Activated naive CD4-positive, alpha-beta T cell treated with anti-CD3 and anti-CD28 coated beads, Interleukin-2, amount 50 U/mL, for 24 hours (primary cell): ENCODE results near the gene NRSN2.
"Not testable (repeated sequence)": the region's sequence is repeated elsewhere in the genome, so short reads cannot be mapped to it uniquely, and the experiment has no call there.

Experiments
- H3K27ac Mint-ChIP-seq: one replicate; pipeline ENCODE4 v1.8.0; 2021; ENCODE audit warnings: mild to moderate bottlenecking, mixed read lengths
- H3K27me3 Mint-ChIP-seq: one replicate; pipeline ENCODE4 v1.8.0; 2021; ENCODE audit warnings: mixed read lengths
- H3K36me3 Mint-ChIP-seq: one replicate; pipeline ENCODE4 v1.8.0; 2021; ENCODE audit warnings: mixed read lengths
- H3K4me1 Mint-ChIP-seq: one replicate; pipeline ENCODE4 v1.8.0; 2021; ENCODE audit warnings: mixed read lengths
- H3K4me3 Mint-ChIP-seq: one replicate; pipeline ENCODE4 v1.8.0; 2021; ENCODE audit warnings: mild to moderate bottlenecking, mixed read lengths
- H3K9me3 Mint-ChIP-seq: one replicate; pipeline ENCODE4 v1.8.0; 2021; ENCODE audit warnings: mixed read lengths

NRSN2 gene

GRCh38 chr20:375265-375889 is 28.5 kb downstream of the NRSN2 start:
- Mint-ChIP-seq H3K4me3 (no peak overlapping the region), H3K27me3 (no peaks in the 10 kb centered on the region), H3K4me1 (peaks cover 21% of the 10 kb centered on the region), H3K27ac (no peak overlapping the region), H3K9me3 (no peaks in the 10 kb centered on the region), H3K36me3 (no peaks in the 10 kb centered on the region)

- no peaks in the 10 kb centered on the region for H3K36me3 Mint-ChIP-seq
- no peak overlapping the region for H3K4me3 Mint-ChIP-seq
- H3K27me3 Mint-ChIP-seq, result no peaks in the 10 kb centered on the region
- H3K9me3 Mint-ChIP-seq, result no peaks in the 10 kb centered on the region
- H3K27ac Mint-ChIP-seq, result no peak overlapping the region
- peaks cover 17% of the 10 kb centered on the region for H3K4me1 Mint-ChIP-seq
These were observed 29.2 kb downstream of the NRSN2 start for GRCh38 chr20:376089-376488.

GRCh38 chr20:376750-377149 is 29.8 kb downstream of the NRSN2 start:
- H3K4me1 Mint-ChIP-seq, result peaks cover 16% of the 10 kb centered on the region
- no peaks in the 10 kb centered on the region for H3K27me3 Mint-ChIP-seq
- no peak overlapping the region for H3K27ac Mint-ChIP-seq
- no peaks in the 10 kb centered on the region for H3K9me3 Mint-ChIP-seq
- H3K36me3 Mint-ChIP-seq, result no peaks in the 10 kb centered on the region
- no peak overlapping the region for H3K4me3 Mint-ChIP-seq

- not testable (repeated sequence) for H3K27me3 Mint-ChIP-seq, H3K36me3 Mint-ChIP-seq, H3K27ac Mint-ChIP-seq, H3K9me3 Mint-ChIP-seq, H3K4me3 Mint-ChIP-seq
- peaks cover 10% of the 10 kb centered on the region for H3K4me1 Mint-ChIP-seq
These were observed 30.7 kb downstream of the NRSN2 start for GRCh38 chr20:377578-377977.

GRCh38 chr20:378961-379336 is 32.0 kb downstream of the NRSN2 start:
- H3K4me1 Mint-ChIP-seq, result peaks cover 12% of the 10 kb centered on the region
- no peaks in the 10 kb centered on the region for H3K9me3 Mint-ChIP-seq
- no peaks in the 10 kb centered on the region for H3K36me3 Mint-ChIP-seq
- H3K4me3 Mint-ChIP-seq, result no peak overlapping the region
- H3K27ac Mint-ChIP-seq, result peak overlapping the region; percentile 41
- H3K27me3 Mint-ChIP-seq, result no peaks in the 10 kb centered on the region

- Mint-ChIP-seq H3K36me3 (peaks cover 2% of the 10 kb centered on the region), H3K9me3 (no peaks in the 10 kb centered on the region), H3K27me3 (no peaks in the 10 kb centered on the region), H3K4me3 (peak overlapping the region; percentile 88), H3K27ac (peak overlapping the region; percentile 92), H3K4me1 (peaks cover 18% of the 10 kb centered on the region)
These were observed 34.1 kb downstream of the NRSN2 start for GRCh38 chr20:380763-381580.

GRCh38 chr20:381581-382290 is 34.8 kb downstream of the NRSN2 start:
- Mint-ChIP-seq H3K36me3 (peaks cover 2% of the 10 kb centered on the region), H3K9me3 (no peaks in the 10 kb centered on the region), H3K4me1 (peaks cover 18% of the 10 kb centered on the region), H3K4me3 (peak overlapping the region; percentile 81), H3K27ac (peak overlapping the region; percentile 76), H3K27me3 (no peaks in the 10 kb centered on the region)

GRCh38 chr20:382291-383115 is 35.6 kb downstream of the NRSN2 start:
- Mint-ChIP-seq H3K36me3 (peaks cover 3% of the 10 kb centered on the region), H3K4me3 (peak overlapping the region; percentile 81), H3K27me3 (no peaks in the 10 kb centered on the region), H3K4me1 (peaks cover 18% of the 10 kb centered on the region), H3K9me3 (no peaks in the 10 kb centered on the region), H3K27ac (peak overlapping the region; percentile 76)

- Mint-ChIP-seq H3K36me3 (peaks cover 7% of the 10 kb centered on the region), H3K9me3 (no peaks in the 10 kb centered on the region), H3K27me3 (no peaks in the 10 kb centered on the region), H3K4me3 (peak overlapping the region; percentile 69), H3K4me1 (peaks cover 18% of the 10 kb centered on the region), H3K27ac (peak overlapping the region; percentile 26)
These were observed 37.0 kb downstream of the NRSN2 start for GRCh38 chr20:383889-384288.

- no peak overlapping the region for H3K27ac Mint-ChIP-seq
- no peaks in the 10 kb centered on the region for H3K27me3 Mint-ChIP-seq
- peaks cover 18% of the 10 kb centered on the region for H3K4me1 Mint-ChIP-seq
- peaks cover 9% of the 10 kb centered on the region for H3K36me3 Mint-ChIP-seq
- no peaks in the 10 kb centered on the region for H3K9me3 Mint-ChIP-seq
- H3K4me3 Mint-ChIP-seq, result no peak overlapping the region
These were observed 37.8 kb downstream of the NRSN2 start for GRCh38 chr20:384723-385122.

GRCh38 chr20:385448-385847 is 38.5 kb downstream of the NRSN2 start:
- H3K4me1 Mint-ChIP-seq, result peaks cover 18% of the 10 kb centered on the region
- H3K36me3 Mint-ChIP-seq, result peaks cover 12% of the 10 kb centered on the region
- no peak overlapping the region for H3K4me3 Mint-ChIP-seq
- H3K27me3 Mint-ChIP-seq, result no peaks in the 10 kb centered on the region
- no peaks in the 10 kb centered on the region for H3K9me3 Mint-ChIP-seq
- H3K27ac Mint-ChIP-seq, result peak overlapping the region; percentile 2

GRCh38 chr20:386634-387033 is 39.7 kb downstream of the NRSN2 start:
- not testable (repeated sequence) for H3K27ac Mint-ChIP-seq, H3K9me3 Mint-ChIP-seq, H3K27me3 Mint-ChIP-seq, H3K4me3 Mint-ChIP-seq
- Mint-ChIP-seq H3K4me1 (peaks cover 18% of the 10 kb centered on the region), H3K36me3 (peaks cover 16% of the 10 kb centered on the region)

GRCh38 chr20:387520-387919 is 40.6 kb downstream of the NRSN2 start:
- no peak overlapping the region for H3K4me3 Mint-ChIP-seq
- no peak overlapping the region for H3K27ac Mint-ChIP-seq
- peaks cover 18% of the 10 kb centered on the region for H3K4me1 Mint-ChIP-seq
- peaks cover 18% of the 10 kb centered on the region for H3K36me3 Mint-ChIP-seq
- H3K9me3 Mint-ChIP-seq, result no peaks in the 10 kb centered on the region
- H3K27me3 Mint-ChIP-seq, result no peaks in the 10 kb centered on the region

- Mint-ChIP-seq H3K27ac (peak overlapping the region; percentile 86), H3K27me3 (no peaks in the 10 kb centered on the region), H3K9me3 (no peaks in the 10 kb centered on the region), H3K4me1 (peaks cover 12% of the 10 kb centered on the region), H3K4me3 (no peak overlapping the region), H3K36me3 (peaks cover 22% of the 10 kb centered on the region)
These were observed 41.4 kb downstream of the NRSN2 start for GRCh38 chr20:388034-388994.
